GM19043 (cell line): ENCODE results near the gene KCTD19.

Experiments
- ATAC-seq: cut with Tn5 transposase; IDR thresholded peaks from one replicate; pipeline ENCODE4 v1.9.1; 2021; ENCODE audit warnings: low read depth; ENCODE audit not compliant: unreplicated experiment

Gene KCTD19

DNA sequence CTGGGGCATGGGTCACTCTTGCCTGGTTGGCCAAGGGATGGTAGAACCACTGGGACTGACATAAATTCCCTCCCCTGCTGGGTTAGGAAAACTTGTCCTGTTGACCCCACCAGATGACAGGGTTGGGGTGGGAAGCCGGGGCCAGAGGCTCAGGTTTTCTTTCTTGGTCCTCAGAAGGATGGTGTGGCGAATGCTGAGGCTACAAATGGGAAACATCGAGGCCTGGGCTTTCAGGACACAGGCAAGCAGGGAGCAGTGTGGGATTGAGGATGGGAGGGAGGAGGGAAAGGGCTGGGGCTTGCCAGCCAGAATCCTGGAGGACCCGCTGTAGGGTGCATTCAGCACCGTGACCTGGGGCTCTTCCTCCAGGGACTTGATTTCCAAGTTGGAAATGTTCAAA is 61.7 kb downstream of the KCTD19 start:
- no peak for ATAC-seq

DNA sequence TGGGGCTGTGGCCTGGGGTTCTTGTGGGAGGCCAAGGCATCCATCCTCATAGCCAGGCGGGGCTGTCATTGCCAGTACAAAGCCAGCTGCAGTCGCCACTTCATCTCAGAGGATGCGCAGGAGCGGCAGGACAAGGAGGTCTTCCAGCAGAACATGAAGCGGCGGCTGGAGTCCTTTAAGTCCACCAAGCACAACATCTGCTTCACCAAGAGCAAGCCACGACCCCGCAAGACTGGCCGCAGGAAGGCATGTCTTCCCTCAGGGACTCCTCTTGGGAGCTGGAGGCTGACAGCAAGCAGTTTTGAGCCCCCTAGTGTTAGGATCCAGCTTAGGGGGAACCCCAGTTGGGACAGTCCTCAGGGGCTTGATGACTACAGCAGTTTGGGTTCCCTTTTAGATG is 62.3 kb downstream of the KCTD19 start:
- ATAC-seq = no peak

DNA sequence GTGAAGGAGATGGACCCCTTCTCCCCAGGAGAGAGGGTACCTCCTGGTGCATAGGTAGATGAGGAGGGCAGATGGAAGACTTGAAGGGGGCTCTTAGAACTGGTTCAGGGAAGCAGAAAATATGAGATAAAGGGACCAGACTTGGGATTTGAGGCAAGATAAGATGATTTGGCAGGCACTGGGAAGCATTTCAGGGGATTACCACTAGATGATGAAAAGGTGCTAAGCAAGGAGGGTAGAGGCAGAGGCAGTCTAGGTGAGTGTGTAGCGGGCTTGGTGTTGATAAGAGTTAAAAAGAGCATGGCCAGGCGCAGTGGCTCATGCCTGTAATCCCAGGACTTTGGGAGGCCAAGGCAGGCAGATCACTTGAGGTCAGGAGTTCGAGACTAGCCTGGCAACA is 63.3 kb downstream of the KCTD19 start:
- ATAC-seq = no peak

DNA sequence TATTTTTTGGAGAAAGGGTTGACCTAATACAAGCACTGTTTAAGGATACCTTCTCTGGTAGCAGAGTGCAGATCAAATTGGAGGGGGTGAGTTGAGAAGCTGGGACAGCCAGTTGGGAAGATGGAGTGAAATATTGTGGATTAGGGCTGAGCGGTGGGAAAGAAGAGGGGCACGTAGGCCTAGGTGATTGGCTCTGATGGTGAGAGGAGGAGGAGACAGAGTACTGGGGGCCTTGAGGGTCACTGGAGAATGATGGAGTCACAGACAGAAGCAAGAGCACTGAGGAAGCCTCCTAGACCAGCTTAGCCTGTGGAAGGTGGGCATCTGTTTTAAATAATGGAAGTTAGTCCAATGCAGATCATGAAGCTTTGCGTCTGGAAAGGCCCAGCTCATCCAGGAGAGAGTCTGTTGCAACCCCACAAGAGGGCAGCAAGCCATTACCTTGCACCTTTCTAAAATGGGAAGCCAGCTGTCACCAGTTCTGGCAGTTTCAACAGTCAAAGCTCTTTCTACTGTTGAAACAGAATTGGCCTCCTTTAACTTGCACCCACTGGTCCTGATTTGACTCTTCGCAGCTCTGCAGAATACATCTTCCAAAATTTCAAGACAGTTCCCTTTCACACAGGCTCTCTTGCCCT is 66.0 kb downstream of the KCTD19 start:
- no peak for ATAC-seq

DNA sequence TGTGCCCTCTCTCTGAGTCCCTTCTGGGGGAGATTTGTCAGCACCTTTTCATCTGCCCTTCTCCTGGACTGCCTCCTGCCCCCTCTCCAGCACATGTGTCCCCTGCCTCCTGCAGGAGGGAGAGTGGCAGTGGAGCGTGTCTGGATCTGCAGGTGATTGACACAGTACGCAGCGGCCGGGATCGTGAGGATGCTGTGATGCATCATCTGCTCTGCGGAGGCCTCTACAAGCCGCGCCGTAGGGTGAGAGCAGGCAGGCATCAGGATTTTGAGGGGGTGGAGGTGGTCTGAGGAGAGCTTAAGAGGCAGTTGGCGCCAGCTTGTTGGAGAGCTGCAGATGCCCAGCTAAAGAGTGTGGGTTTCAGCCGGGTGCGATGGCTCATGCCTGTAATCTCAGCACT is 66.8 kb downstream of the KCTD19 start:
- no peak for ATAC-seq

DNA sequence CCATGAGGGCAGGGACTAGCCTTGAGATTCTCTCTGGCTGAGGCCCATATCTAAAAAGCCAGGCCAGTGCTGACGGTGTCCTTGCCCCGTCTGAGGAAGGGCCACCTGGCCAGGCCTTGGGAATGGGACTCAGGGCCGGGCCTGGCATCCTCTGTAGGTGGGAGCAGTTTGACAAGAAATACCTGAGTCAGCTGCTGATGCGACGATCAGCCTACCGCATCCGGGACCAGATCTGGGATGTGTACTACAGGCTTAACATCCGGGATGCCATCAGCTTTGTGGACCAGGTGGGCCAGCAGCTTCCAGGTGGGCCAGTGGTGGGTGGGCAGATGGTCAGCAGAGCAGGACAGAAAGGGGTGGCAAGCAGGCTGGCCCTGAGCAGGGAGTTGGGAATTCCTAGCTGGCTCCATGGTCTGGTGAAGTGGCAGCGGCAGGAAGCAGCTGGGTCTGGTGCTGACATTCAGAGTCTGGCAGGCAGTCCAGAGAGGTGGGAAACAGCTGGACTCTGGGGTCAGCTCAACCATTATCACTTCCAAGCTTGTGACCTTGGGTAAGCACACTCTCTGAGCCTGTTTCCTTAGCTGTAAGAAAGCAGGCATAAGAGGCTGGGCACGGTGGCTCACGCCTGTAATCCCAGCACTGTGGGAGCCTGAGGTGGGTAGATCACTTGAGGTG is 68.2 kb downstream of the KCTD19 start:
- ATAC-seq = no peak

DNA sequence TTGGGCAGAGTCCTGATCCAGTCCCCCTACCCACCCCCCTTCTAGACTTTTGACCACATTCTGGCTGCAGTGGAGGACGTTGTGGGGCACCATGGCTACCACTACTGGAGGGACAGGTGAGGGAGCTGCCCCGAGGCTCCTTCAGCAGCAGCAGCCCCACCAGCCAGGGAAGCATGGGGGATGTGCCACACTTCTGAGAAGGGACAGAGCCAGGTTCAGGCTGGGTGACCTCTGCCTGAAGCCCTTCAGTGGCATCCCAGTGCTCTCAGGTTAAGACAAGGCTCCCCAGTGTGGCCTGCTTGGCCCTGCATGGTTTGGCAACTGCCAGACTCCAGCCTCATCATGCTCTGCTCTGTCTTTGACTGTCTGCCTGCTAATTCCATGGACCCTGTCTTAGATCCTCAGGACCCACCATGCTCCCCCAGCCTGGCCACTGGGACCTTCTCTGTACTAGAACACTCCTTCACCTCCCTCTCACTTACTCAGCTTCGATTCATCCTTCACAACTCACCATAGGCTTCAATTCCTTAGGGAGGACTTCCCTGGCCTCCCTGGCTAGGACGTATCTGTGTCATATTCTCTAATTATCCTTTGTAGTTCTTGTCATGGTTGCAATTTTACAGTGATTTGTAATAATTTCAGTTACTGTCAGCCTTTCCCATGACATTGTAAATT is 68.9 kb downstream of the KCTD19 start:
- ATAC-seq = no peak

DNA sequence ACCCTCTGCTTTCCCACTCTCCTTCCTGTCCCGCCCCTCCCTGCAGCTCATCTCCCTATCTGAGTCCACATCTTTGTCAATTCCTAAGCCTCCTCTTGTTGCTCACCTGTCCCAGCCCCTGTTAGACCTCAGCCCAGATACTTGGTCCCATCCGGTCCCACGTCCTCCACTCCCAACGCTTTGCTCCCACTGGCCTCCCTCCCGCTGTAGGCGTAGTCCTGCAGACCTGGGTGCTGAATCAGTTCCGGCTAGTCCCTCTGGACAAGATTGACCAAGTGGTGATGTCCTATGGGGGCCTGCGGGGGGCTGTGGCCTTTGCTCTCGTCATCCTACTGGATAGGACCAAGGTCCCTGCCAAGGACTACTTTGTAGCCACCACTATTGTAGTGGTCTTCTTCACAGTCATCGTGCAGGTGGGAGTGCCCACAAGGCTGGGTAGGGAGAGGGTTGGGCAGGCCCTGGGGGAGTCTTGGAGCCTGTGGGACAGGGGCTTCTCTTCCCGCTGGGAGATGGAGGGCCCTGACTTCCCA is 69.8 kb downstream of the KCTD19 start:
- no peak for ATAC-seq

DNA sequence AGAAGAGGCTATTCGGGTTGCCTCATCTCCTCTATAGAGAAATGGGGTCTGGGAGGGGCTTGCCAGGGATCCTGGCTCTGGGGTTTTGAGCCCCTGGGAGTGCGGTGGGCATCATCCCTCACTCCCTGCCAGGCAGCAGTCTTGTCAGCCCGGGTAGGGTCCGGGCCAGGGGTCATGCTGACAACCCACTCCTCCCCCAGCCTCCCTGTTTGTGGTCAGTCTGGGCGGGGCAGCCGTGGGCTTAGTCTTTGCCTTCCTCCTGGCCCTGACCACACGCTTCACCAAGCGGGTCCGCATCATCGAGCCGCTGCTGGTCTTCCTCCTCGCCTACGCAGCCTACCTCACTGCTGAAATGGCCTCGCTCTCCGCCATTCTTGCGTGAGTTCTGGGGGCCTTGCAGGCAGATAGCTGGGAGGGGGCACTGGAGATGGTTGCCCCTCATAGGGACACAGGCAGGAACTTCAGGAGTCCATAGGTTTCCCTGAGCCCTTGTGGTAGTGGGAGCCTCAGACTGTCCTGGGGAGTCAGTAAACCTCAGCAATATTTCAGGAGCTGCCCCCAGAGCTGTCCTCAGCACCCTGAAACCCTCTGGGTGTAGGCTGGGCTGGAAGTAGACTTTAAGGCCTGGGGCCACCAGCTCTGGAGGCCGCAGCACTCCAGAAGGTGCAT is 70.9 kb downstream of the KCTD19 start:
- ATAC-seq = no peak

DNA sequence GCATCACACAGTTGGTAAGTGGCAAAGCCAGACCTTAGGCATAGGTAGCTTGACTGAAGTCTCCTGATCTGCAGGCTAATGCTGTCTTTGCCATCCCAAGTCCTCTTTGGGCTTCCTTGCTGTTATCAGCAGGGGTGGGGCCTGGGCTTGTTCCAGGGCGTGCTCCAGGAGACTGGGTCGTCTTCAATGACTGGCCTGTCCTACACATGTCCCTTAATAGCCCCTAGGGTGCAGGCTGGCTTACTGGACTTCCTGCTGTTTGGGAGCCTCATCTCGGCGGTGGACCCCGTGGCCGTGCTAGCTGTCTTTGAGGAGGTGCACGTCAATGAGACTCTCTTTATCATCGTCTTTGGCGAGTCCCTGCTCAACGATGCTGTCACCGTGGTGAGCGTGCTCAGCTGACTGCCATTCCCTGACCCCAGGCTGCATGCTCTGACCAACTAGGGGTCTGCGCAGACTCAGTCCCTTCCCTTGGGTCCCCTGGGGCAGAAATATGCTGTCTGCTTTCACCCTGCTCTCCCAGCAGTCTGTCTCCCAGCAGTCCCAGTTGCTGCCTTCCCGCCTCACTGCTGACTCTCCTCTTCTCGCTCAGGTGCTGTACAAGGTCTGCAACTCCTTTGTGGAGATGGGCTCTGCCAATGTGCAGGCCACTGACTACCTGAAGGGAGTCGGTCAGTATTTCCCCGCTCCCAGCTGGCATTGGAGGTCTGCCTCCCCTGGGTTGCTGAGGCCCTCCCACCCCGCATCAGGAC is 71.6 kb downstream of the KCTD19 start:
- ATAC-seq = no peak

DNA sequence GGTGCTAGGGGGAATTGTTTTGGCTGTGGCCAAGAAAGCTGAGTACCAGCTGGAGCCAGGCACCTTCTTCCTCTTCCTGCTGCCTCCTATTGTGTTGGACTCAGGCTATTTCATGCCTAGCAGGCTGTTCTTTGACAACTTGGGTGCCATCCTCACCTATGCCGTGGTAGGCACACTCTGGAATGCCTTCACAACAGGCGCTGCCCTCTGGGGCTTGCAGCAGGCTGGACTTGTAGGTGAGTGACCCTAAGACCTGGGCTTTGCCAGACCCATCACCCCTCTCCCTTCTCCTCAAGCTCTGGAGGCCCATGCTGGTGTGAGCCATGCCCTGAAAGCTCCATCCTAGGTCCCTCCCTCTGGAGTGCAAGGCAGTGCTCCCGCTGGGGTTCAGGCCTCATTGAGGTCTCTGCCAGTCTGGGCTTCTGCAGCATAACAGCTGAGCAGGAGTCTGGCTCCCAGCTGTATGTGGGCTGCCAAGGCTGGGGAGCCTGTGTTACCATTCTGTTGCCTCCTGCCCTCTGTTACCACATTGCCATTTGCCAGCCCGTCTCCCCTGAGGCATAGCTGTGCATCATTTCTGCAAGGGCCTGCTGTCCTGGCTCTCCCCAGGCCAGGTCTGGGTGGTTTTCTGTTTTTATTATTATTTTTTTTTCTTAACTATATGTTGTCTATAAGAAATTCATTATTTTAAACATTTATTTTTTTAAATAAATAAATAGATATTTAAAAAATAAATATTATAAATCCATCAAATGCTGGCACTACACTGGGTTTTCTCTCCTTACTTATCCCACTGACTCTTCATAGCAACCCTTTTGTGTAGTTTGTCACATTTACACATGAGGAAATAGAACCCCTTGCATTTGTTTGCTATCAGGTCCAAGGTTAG is 73.7 kb downstream of the KCTD19 start:
- no peak for ATAC-seq

DNA sequence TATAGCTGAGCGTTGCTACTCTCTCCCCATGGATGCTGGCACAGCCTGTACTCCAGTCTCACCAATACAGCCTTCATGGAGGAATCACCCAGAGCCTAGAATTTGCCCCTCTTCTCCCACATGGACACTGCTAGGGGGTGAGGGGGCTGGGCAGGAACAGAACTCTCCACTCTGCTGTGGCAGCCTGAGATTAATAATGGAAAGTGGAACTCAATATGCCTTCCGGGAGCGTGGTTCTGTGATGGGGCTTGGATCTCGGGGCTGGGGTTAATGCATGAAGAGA is 76.6 kb downstream of the KCTD19 start:
- ATAC-seq = no peak

DNA sequence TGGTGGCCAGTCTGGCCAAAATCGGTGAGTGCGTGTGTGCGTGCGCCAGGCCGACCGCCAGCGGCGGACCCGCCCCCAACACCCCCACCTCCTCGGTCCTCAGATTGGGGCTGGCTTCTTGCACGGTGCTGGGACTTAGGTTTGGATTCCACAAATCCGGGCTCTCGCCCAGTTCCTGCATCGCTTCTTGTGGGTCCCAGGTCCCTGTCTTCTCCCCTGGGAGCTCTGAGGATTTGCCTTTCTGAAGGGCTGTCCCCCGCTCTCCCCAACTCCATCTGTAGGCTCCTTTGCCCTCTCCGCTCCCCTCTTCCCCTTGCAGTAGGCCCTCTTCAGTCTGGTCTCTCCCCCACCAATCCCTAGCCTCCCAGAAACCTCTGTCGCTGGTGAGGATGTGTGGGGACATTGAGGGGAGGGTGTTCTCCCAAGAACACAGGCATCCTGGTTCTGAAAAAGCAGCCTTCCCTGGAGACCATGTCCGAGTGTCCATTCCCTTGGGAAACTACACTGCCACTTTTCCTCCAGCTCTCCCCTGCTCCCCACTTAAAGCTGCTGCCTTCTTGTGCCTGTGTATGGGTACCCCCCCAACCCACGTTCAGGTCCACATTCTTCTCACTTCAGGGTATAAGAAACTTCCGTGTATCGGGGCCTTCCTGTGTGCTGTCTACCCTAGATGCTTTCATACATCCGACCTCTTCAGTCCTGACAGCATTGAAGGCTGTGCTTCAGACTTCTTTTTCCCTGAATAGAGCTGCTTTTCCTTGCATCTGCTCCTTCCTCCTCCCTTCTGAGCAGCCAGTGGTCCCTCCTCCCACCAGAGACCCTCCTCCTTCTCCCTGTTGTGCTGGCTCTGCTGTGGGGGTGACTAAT is 77.1 kb downstream of the KCTD19 start:
- no peak for ATAC-seq

DNA sequence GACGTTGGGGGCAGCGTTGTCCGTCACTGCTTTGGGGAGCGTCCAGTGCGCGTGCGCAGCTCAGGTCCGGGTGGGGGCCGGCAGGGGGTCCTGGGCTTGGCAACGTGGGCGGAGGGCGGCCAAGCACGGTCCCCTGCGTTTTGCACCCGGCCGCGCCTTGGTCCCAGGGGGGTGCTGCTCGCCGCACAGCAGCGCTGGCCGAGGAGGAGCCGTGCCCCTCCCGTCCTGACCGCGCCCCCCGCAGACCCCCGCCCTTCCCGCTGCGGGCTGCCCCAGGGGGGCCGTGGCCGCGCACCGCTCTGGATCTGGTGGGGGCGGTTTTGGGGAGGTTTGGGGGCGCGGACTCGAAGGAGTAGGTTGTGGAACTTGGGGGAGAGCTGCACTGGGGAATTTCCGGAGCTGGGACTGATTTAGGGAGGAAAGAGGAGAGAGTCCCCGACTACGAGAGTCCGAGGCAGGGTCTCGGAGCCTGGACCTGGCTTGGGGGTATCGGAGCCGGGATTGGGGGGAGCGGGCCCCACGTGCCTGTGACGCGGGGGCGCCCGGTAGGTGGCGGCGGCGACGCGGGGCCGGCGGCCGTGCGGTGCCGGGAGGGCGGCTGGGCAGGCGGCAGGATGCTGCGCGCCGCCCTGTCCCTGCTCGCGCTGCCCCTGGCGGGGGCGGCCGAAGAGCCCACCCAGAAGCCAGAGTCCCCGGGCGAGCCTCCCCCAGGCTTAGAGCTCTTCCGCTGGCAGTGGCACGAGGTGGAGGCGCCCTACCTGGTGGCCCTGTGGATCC is 78.0 kb downstream of the KCTD19 start, which contains the start of gene SLC9A5:
TSS of gene SLC9A5 (plus strand) at position 579 of the 777 bp plus-strand sequence. CDS start at position 615, 36 bp downstream.
- ATAC-seq = no peak

DNA sequence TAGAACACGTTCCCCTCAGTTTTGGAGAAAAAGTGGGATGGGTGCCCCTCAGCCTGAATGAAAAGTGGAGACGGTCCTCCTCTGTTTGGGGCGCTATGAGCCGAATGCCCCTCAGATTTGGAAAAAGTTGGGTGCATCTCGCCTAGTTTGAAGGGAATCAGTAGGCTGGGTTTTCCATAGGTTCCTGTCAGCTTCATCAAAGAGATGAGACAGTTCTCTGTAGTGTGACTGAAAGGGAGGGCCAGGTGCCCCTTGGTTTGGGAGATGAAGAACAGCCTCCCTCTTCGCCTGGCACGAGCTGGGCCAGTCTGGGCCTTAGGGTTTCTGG is 78.5 kb downstream of the KCTD19 start:
- no peak for ATAC-seq

DNA sequence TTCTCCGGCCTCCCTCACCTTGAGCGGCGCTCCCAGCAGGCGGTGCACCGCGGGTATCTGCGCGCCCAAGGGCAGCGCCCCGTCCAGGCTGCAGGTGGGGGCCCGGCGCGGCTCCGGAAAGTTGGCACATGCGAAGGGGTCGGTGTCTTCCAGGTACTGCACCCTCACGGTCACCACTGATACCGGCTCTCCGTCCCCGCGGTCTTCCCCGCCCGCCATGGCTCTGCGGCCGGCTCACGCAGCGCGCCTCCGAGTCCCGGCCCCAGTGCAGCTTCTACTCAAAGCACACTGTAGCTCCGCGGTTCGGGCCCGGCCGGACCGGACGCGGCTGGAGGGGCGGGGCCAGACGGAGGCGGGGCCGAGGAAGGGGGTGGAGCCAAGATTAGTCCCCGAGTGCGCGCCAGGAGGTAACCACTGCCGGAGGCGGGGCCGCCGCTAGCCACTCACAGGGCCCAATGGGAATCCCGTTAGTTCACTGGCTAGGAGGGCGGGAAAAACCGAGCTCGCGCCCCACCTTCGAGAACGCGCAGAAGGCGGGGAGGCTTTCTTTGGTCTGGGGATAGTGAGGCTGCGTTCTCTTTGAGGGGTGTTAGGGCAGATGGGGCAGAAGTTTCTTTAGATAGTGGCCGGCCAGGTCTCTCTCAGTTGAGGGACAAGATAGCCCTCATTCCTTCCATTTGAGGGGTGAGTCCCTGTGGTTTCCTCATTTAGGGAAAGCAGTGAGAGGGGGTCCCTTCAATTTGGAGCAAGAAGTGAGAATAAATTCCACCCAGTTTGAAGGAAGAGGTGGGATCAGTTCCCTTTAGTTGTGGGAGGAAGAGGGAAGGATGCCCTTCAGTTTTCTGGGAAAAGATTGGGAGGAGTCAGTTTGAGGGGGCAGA is 79.1 kb downstream of the KCTD19 start, which contains the start of gene FHOD1:
TSS of gene FHOD1 (minus strand) at position 290 of the 881 bp plus-strand sequence. CDS start at position 219, 71 bp downstream.
- ATAC-seq = peak; percentile 44

DNA sequence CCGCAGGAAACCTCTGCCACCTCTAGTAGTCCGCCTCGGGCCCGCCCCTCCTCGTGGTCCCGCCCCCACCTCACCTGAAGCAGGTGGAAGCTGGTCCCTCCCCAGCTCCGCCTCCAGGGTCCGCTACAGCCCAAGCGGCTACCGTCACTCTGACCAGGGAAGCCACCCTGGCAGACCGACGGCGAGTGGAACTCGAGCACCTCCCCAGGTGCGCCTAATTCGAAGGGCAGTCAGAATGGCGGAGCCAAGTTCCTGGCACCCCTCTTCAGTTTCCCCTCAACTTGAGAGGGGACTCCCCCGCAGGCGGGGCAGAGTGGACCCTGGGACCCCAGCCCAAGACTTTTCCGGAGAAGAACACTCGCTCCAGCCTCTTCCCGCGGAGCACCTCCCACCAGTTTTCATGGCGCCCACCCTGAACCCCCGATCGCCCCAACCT is 79.8 kb downstream of the KCTD19 start:
- peak; percentile 4 for ATAC-seq
